H1 (cell line): ENCODE data around the gene ZNF358. TPM values are rescaled to one million over a fixed set of nuclear protein-coding genes. Genes with fewer than 3 reads are reported as not detected.

ENCODE experiments used
- CHD2 ChIP-seq: IDR thresholded peaks from 2 replicates; pipeline ENCODE4 v1.6.1; 2012; ENCODE audit warnings: low read length, improper control_type of control experiment
- HDAC2 ChIP-seq, 2 experiments: fragments of 300-600 bp in 1 of 2; sonication (generic) in 1 of 2; IDR thresholded peaks; 2 replicates each; pipeline ENCODE4 v1.6.1; 2011 to 2012; ENCODE audit warnings: low read depth in 2 of 2, low read length in 2 of 2, mild to moderate bottlenecking in 2 of 2, moderate library complexity in 2 of 2, borderline replicate concordance in 1 of 2, inconsistent platforms in 1 of 2
- JUND ChIP-seq: IDR thresholded peaks from 2 replicates; pipeline ENCODE4 v1.6.1; 2011; ENCODE audit warnings: mild to moderate bottlenecking, improper control_type of control experiment, low read length
- SIN3A ChIP-seq, 2 experiments: IDR thresholded peaks in 1 of 2; conservative IDR thresholded peaks in 1 of 2; 2 replicates each; pipeline ENCODE4 v1.6.1; 2011 to 2012; ENCODE audit warnings: low read length in 2 of 2, improper control_type of control experiment in 1 of 2, low read depth in 1 of 2, mild to moderate bottlenecking in 1 of 2
- SP4 ChIP-seq: IDR thresholded peaks from 2 replicates; pipeline ENCODE4 v1.6.1; 2012; ENCODE audit warnings: low read length, inconsistent platforms
- TEAD4 ChIP-seq: IDR thresholded peaks from 2 replicates; pipeline ENCODE4 v1.6.1; 2012; ENCODE audit warnings: low read depth, low read length, inconsistent platforms, mixed read lengths
- polyA plus RNA-seq, 7 experiments: library from polyadenylated mRNA; depleted of rRNA in 3 of 7; stranded (reverse) in 5 of 7; unstranded in 2 of 7; fragments of >200 nt in 5 of 7; fragments of 200-250 nt in 2 of 7; gene quantifications; 1 replicate in 5 of 7; 2 replicates in 1 of 7; 4 replicates in 1 of 7; pipeline versions ENCODE4 v1.2.1 to v1.2.3, GENCODE V29; 2011 to 2013; ENCODE audit warnings: missing spikeins in 2 of 7, mixed read lengths in 2 of 7
- total RNA-seq: library from RNA; stranded (reverse); fragmentation: NEBNext Ultra II Directional; extraction: Animal tissue kit (Norgen Biotek cat#: 25700); gene quantifications from 2 replicates; pipeline ENCODE4 v1.2.1, GENCODE V29; 2021

ZNF358 gene
- total and polyA plus RNA-seq, 2 of the 8 experiments (the other 6 are each of a cell fraction or from before 2014, with no cell fraction given), result 40.0 to 60.3 TPM

GRCh38 chr19:7469669-7470285 is 46.1 kb upstream of the ZNF358 start (continued):
- TF ChIP-seq JUND (no peak), CHD2 (no peak), SP4 (no peak), HDAC2 (IDR thresholded peaks at IDR 0.05; ENCODE audit: borderline replicate concordance in 1 of 2, low read depth in 2 of 2, low read length in 2 of 2) (no peak), SIN3A (conservative IDR thresholded peaks at IDR 0.05 in 1 of 2, IDR thresholded peaks at IDR 0.05 in 1 of 2; ENCODE audit: low read depth in 1 of 2, low read length in 2 of 2) (no peak), TEAD4 (no peak)
